ENCODE measurements around the gene HAUS5.

Gene HAUS5

GRCh38 chr19:35665604-35666003 is 53.1 kb downstream of the HAUS5 start:
- Histone ChIP-seq H3K4me1 (ENCODE audit: insufficient read depth, low read length, severe bottlenecking) (no peaks in the 10 kb centered on the region), H3K27me3 (ENCODE audit: insufficient read depth, low read length) (peaks cover 3% of the 10 kb centered on the region; the same call in 1 of the 2 replicates), H3K4me3 (ENCODE audit: low read depth, low read length, poor library complexity, severe bottlenecking) (no peak overlapping the region), H3K36me3 (ENCODE audit: insufficient read depth, low read length) (peaks cover 12% of the 10 kb centered on the region; the same call in 1 of the 2 replicates), H3K27ac (ENCODE audit: low read depth, low read length, poor library complexity, severe bottlenecking) (no peak overlapping the region), H3K4me2 (ENCODE audit: low read length) (no peak overlapping the region), H2AFZ (ENCODE audit: low read length) (no peak overlapping the region), H3K9ac (ENCODE audit: low read length) (no peak overlapping the region), H3K9me2 (ENCODE audit: low read depth, low read length) (no peaks in the 10 kb centered on the region), H3F3A (ENCODE audit: insufficient read depth, low read length) (no peaks in the 10 kb centered on the region), H3K9me3 (ENCODE audit: low read length) (no peaks in the 10 kb centered on the region), H4K20me1 (ENCODE audit: insufficient read depth, low read length) (no peaks in the 10 kb centered on the region), H3K79me2 (ENCODE audit: insufficient read depth, low read length) (no peaks in the 10 kb centered on the region)
- TF ChIP-seq CTCF (IDR thresholded peaks at IDR 0.05; ENCODE audit: low read length) (no peak), EZH2 (IDR thresholded peaks at IDR 0.05; ENCODE audit: borderline replicate concordance, low read length) (no peak)

- H3K36me3 ChIP-seq (ENCODE audit: insufficient read depth, low read length) = peaks cover 8% of the 10 kb centered on the region; the same call in 1 of the 2 replicates
- no peaks in the 10 kb centered on the region for H3K9me2 ChIP-seq (ENCODE audit: low read depth, low read length)
- no peak within 1 kb of the TSS for H3K9ac ChIP-seq (ENCODE audit: low read length)
- H4K20me1 ChIP-seq (ENCODE audit: insufficient read depth, low read length) = no peaks in the 10 kb centered on the region
- TF ChIP-seq CTCF (IDR thresholded peaks at IDR 0.05; ENCODE audit: low read length) = no peak
- TF ChIP-seq EZH2 (IDR thresholded peaks at IDR 0.05; ENCODE audit: borderline replicate concordance, low read length) = no peak
- no peak within 1 kb of the TSS for H2AFZ ChIP-seq (ENCODE audit: low read length)
- H3K4me3 ChIP-seq (ENCODE audit: low read depth, low read length, poor library complexity, severe bottlenecking) = no peak within 1 kb of the TSS
- peaks cover 3% of the 10 kb centered on the region; the same call in 1 of the 2 replicates for H3K27me3 ChIP-seq (ENCODE audit: insufficient read depth, low read length)
- H3K4me1 ChIP-seq (ENCODE audit: insufficient read depth, low read length, severe bottlenecking) = no peaks in the 10 kb centered on the region
- no peak within 1 kb of the TSS for H3K27ac ChIP-seq (ENCODE audit: low read depth, low read length, poor library complexity, severe bottlenecking)
- H3F3A ChIP-seq (ENCODE audit: insufficient read depth, low read length) = no peaks in the 10 kb centered on the region
- H3K9me3 ChIP-seq (ENCODE audit: low read length) = no peaks in the 10 kb centered on the region
- no peaks in the 10 kb centered on the region for H3K79me2 ChIP-seq (ENCODE audit: insufficient read depth, low read length)
- H3K4me2 ChIP-seq (ENCODE audit: low read length) = no peak within 1 kb of the TSS
Measured at GRCh38 chr19:35666251-35666913, 53.8 kb downstream of the HAUS5 start, which contains the start of gene UPK1A. Gene UPK1A (plus strand): TSS chr19:35666517. CDS start chr19:35666813, 296 bp downstream.

- TF ChIP-seq CTCF (IDR thresholded peaks at IDR 0.05; ENCODE audit: low read length) (no peak), EZH2 (IDR thresholded peaks at IDR 0.05; ENCODE audit: borderline replicate concordance, low read length) (no peak)
- no peaks in the 10 kb centered on the region for H3K9me3 ChIP-seq (ENCODE audit: low read length)
- H3K4me1 ChIP-seq (ENCODE audit: insufficient read depth, low read length, severe bottlenecking) = no peaks in the 10 kb centered on the region
- no peaks in the 10 kb centered on the region for H4K20me1 ChIP-seq (ENCODE audit: insufficient read depth, low read length)
- H3K9ac ChIP-seq (ENCODE audit: low read length) = no peak overlapping the region
- no peak overlapping the region for H3K4me3 ChIP-seq (ENCODE audit: low read depth, low read length, poor library complexity, severe bottlenecking)
- no peaks in the 10 kb centered on the region for H3F3A ChIP-seq (ENCODE audit: insufficient read depth, low read length)
- H2AFZ ChIP-seq (ENCODE audit: low read length) = no peak overlapping the region
- no peaks in the 10 kb centered on the region for H3K79me2 ChIP-seq (ENCODE audit: insufficient read depth, low read length)
- no peaks in the 10 kb centered on the region for H3K9me2 ChIP-seq (ENCODE audit: low read depth, low read length)
- H3K27me3 ChIP-seq (ENCODE audit: insufficient read depth, low read length) = peaks cover 6% of the 10 kb centered on the region; the same call in 1 of the 2 replicates
- no peaks in the 10 kb centered on the region for H3K36me3 ChIP-seq (ENCODE audit: insufficient read depth, low read length)
- no peak overlapping the region for H3K4me2 ChIP-seq (ENCODE audit: low read length)
- no peak overlapping the region for H3K27ac ChIP-seq (ENCODE audit: low read depth, low read length, poor library complexity, severe bottlenecking)
Measured at GRCh38 chr19:35669566-35669965, 57.0 kb downstream of the HAUS5 start.

Measured in OCI-LY1 (cell line).